ENCODE measurements around the gene RTP3.

Gene RTP3

DNA sequence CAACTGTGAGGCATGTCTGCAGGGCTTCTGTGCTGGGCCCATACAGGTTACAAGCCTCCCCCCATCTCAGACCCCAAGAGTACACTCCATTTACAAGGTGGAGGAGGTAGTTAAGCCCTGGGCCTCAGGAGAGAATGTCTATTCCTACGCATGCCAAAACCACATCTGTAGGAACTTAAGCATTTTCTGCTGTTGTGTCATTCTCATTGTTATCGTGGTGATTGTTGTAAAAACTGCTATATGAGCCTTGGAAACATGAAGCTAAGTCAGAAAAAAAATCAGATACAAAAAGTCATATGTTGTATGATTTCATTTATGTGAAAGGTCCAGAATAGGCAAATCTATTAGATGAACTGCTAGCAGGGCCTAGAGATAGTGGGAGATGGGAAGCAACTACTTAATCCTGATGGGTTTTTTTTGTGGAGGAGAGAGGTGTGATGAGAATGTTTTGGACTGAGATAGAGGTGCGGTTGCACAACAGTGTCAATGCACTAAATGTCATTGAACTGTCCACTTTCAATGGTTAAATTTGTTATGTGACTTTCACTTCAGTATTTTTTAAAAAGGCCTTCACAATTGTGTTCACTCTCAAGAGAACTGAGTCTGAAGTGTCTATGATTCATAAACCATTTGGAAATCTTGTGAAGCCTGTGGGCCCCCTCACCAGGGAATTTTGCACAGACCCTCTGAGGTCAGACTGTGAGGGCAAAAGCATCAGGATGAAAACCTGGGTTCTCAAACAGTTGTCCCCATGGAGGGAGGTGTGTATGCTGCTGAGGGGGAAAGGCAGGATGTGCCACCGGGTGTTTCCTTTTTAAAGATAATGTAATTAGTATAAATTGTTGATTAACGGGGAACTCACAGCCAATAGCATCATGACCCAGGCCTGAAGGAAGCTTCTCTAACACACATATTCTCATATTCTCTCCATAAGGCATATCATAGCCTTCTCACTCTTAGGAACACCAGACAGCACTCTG lies 3.2 kb downstream of the RTP3 start:
- no peak for TF ChIP-seq CEBPB (IDR thresholded peaks at IDR 0.05)
- 0 out of 2 replicates have a peak, but pooled peaks have one; percentile 22 for TF ChIP-seq TEAD4 (IDR thresholded peaks at IDR 0.05)

DNA sequence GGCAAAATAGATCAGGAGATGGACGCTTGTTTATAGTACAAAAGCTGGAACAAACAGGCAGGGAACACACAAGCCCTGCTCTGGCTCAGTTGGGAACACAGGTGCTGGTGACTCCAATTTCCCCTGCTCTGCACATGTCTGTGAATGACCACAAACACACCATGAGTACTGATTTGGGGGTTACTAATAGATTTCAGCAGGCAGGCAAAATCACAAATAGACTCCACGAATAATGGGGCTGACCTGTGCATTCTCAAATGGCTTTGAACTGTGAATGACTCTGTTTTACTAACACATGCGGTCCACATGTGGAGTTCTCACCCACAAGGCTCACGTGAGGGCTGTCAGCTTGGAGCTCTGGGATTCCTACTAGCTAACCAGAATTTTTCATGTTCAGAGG lies 3.9 kb downstream of the RTP3 start:
- TF ChIP-seq RAD21 (IDR thresholded peaks at IDR 0.05; ENCODE audit: low read depth) (no peak), FOXM1 (IDR thresholded peaks at IDR 0.05; ENCODE audit: borderline replicate concordance, low read depth) (no peak), TEAD4 (IDR thresholded peaks at IDR 0.05) (no peak), TAF1 (IDR thresholded peaks at IDR 0.05; ENCODE audit: low read depth) (no peak), NFIC (IDR thresholded peaks at IDR 0.05) (no peak), CEBPB (IDR thresholded peaks at IDR 0.05) (no peak)
- TF ChIP-seq, protein P1, sequence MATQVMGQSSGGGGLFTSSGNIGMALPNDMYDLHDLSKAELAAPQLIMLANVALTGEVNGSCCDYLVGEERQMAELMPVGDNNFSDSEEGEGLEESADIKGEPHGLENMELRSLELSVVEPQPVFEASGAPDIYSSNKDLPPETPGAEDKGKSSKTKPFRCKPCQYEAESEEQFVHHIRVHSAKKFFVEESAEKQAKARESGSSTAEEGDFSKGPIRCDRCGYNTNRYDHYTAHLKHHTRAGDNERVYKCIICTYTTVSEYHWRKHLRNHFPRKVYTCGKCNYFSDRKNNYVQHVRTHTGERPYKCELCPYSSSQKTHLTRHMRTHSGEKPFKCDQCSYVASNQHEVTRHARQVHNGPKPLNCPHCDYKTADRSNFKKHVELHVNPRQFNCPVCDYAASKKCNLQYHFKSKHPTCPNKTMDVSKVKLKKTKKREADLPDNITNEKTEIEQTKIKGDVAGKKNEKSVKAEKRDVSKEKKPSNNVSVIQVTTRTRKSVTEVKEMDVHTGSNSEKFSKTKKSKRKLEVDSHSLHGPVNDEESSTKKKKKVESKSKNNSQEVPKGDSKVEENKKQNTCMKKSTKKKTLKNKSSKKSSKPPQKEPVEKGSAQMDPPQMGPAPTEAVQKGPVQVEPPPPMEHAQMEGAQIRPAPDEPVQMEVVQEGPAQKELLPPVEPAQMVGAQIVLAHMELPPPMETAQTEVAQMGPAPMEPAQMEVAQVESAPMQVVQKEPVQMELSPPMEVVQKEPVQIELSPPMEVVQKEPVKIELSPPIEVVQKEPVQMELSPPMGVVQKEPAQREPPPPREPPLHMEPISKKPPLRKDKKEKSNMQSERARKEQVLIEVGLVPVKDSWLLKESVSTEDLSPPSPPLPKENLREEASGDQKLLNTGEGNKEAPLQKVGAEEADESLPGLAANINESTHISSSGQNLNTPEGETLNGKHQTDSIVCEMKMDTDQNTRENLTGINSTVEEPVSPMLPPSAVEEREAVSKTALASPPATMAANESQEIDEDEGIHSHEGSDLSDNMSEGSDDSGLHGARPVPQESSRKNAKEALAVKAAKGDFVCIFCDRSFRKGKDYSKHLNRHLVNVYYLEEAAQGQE (IDR thresholded peaks at IDR 0.05; ENCODE audit: low read depth) = no peak
- TF ChIP-seq, protein P2, sequence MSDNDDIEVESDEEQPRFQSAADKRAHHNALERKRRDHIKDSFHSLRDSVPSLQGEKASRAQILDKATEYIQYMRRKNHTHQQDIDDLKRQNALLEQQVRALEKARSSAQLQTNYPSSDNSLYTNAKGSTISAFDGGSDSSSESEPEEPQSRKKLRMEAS (IDR thresholded peaks at IDR 0.05) = no peak

DNA sequence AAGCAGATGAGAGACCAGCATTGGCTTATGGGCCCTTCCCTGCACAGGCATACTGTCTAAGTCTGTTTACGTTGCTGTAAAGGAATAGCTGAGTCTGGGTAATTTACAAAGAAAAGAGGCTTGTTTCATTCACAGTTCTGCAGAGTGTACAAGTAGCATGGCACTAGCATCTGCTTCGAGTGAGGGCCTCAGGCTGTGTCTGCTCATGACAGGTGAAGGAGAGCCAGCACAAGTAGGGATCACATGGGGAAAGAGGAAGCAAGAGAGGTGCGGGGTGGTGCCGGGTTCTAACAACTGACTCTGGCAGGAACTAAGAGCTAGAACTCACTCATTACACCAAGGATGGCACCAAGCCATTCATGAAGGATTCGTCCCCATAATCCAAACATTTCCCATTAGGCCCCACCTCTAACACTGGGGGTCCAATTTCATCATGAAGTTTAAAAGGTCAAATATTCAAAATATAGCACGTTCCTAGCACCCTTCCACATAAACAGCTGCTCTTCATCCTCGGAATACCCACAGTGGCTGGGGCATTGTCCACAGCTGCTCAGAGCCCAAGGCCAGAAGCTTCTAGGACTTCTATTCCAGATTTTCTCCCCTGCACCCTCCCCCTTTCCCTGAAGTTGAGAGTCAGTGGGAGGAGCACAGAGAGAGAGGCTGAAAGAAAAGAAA lies 5.6 kb downstream of the RTP3 start:
- no peak for TF ChIP-seq TEAD4 (IDR thresholded peaks at IDR 0.05)
- TF ChIP-seq CREB1 (IDR thresholded peaks at IDR 0.05; ENCODE audit: low read depth) = no peak
- TF ChIP-seq, protein P3, sequence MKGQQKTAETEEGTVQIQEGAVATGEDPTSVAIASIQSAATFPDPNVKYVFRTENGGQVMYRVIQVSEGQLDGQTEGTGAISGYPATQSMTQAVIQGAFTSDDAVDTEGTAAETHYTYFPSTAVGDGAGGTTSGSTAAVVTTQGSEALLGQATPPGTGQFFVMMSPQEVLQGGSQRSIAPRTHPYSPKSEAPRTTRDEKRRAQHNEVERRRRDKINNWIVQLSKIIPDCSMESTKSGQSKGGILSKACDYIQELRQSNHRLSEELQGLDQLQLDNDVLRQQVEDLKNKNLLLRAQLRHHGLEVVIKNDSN (IDR thresholded peaks at IDR 0.05) = no peak
- TF ChIP-seq TAF1 (IDR thresholded peaks at IDR 0.05; ENCODE audit: low read depth) = no peak
- TF ChIP-seq NFIC (IDR thresholded peaks at IDR 0.05) = no peak
- TF ChIP-seq EP300 (IDR thresholded peaks at IDR 0.05; ENCODE audit: borderline replicate concordance) = no peak
- TF ChIP-seq, protein P1 (IDR thresholded peaks at IDR 0.05; ENCODE audit: low read depth) = no peak
- TF ChIP-seq CEBPB (IDR thresholded peaks at IDR 0.05) = no peak
- TF ChIP-seq YY1 (IDR thresholded peaks at IDR 0.05; ENCODE audit: low read depth) = no peak
- TF ChIP-seq ZBTB7A (IDR thresholded peaks at IDR 0.05; ENCODE audit: low read depth) = no peak
- no peak for TF ChIP-seq RAD21 (IDR thresholded peaks at IDR 0.05; ENCODE audit: low read depth)

DNA sequence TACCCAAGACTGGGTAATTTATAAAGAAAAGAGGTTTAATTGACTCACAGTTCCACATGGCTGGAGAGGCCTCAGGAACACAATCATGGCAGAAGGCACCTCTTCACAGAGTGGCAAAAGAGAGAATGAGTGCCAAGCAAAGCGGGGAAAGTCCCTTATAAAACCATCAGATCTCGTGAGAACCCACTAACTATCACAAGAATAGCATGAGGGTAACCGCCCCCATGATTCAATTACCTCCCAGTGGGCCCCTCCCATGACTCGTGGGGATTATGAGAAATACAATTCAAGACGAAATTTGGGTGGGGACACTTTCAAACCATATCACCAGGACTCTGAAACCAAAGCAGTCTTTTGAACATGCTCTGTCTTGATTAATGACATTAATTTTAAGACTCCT lies 7.0 kb downstream of the RTP3 start:
- TF ChIP-seq RAD21 (IDR thresholded peaks at IDR 0.05; ENCODE audit: low read depth) (no peak), NFIC (IDR thresholded peaks at IDR 0.05) (no peak), ZBTB7A (IDR thresholded peaks at IDR 0.05; ENCODE audit: low read depth) (no peak), FOXM1 (IDR thresholded peaks at IDR 0.05; ENCODE audit: borderline replicate concordance, low read depth) (no peak), EGR1 (IDR thresholded peaks at IDR 0.05) (no peak)
- TF ChIP-seq, protein P1 (IDR thresholded peaks at IDR 0.05; ENCODE audit: low read depth) = no peak

DNA sequence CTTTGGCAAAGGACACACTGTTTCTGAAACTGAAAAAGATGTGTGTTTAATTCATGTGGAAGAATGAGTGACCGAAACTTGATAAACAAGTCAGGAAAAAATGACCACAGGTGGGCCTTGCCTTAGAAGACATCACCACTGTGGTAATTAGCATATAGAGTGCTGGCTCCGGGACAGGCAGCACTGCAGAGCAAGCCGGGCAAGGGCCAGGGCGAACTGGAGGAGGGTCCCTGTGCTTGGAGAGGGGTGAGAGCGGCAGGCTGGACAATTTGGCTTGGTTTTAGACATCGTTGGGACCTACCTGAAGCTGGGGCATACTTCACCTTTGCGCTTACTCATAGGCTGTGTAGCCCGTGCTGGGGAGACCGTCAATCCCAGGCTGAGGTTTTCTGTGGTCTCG lies 8.2 kb downstream of the RTP3 start:
- no peak for TF ChIP-seq TAF1 (IDR thresholded peaks at IDR 0.05; ENCODE audit: low read depth)
